ENCODE measurements around the gene MEGF6.
A peak's percentile ranks its signal among the peaks of the same experiment; 100 is the strongest.

- TF ChIP-seq CTCF (conservative IDR thresholded peaks at IDR 0.05) (peak; percentile 94), ZFX (IDR thresholded peaks at IDR 0.05) (no peak)
These were observed 127.4 kb downstream of the MEGF6 start for GRCh38 chr1:3483801-3484444.
